Heart left ventricle (tissue), 16 donors: Measurements from ENCODE around the gene PCDHGC4. TPM values are rescaled to one million over a fixed set of nuclear protein-coding genes. Genes with fewer than 3 reads are reported as not detected.

Experiments
- ATAC-seq, 4 donors: fragments of 200-7000 bp; cut with Tn5 transposase; one replicate each; pipeline ENCODE4 v1.9.1; 2020 to 2022; ENCODE audit warnings: moderate library complexity in 4 of 4, mild to moderate bottlenecking in 3 of 4, moderate number of reproducible peaks in 1 of 4
- DNase-seq, 5 donors: peaks; one replicate each; pipeline ENCODE4 v3.0.0-alpha.2; 2020
- H3K27ac ChIP-seq, 12 donors: fragments of 200-600 bp; sonication (generic) in 4 of 12; one replicate each; pipeline versions ENCODE4 v1.5.0 to v1.8.0; 2016 to 2022; ENCODE audit warnings: mild to moderate bottlenecking in 2 of 12
- H3K27me3 ChIP-seq, 9 donors: fragments of 200-600 bp; sonication (generic) in 2 of 9; one replicate each; pipeline versions ENCODE4 v1.5.1 to v1.8.0; 2016 to 2022; ENCODE audit warnings: mild to moderate bottlenecking in 3 of 9
- H3K36me3 ChIP-seq, 9 donors: fragments of 200-600 bp; sonication (generic) in 2 of 9; one replicate each; pipeline versions ENCODE4 v1.5.0 to v1.8.0; 2018 to 2022; ENCODE audit warnings: mild to moderate bottlenecking in 2 of 9
- H3K4me1 ChIP-seq, 12 donors: fragments of 200-600 bp; sonication (generic) in 4 of 12; one replicate each; pipeline versions ENCODE4 v1.5.0 to v1.8.0; 2016 to 2022; ENCODE audit warnings: mild to moderate bottlenecking in 3 of 12
- H3K4me3 ChIP-seq, 12 donors: fragments of 200-600 bp; sonication (generic) in 4 of 12; one replicate each; pipeline versions ENCODE4 v1.5.0 to v1.8.0; 2017 to 2022; ENCODE audit warnings: mild to moderate bottlenecking in 9 of 12, moderate library complexity in 4 of 12
- H3K9me3 ChIP-seq, 12 donors: fragments of 200-600 bp; sonication (generic) in 4 of 12; one replicate each; pipeline versions ENCODE4 v1.5.0 to v1.8.0; 2016 to 2022; ENCODE audit warnings: mild to moderate bottlenecking in 1 of 12
- POLR2A ChIP-seq, 2 donors: fragments of 450-650 bp; IDR thresholded peaks; one replicate each; pipeline ENCODE4 v1.6.1; 2017; ENCODE audit warnings: antibody characterized with exemption in 2 of 2, mild to moderate bottlenecking in 2 of 2, moderate library complexity in 2 of 2
- WGBS, 4 donors: extraction: QIAGEN DNeasy Blood & Tissue Kit in 2 of 4; methylation state at CpG; one replicate each; pipeline versions ENCODE4 v1.1.5 to v1.1.7; 2013 to 2018; 5-methylcytosine and 5-hydroxymethylcytosine counted together
- intact Hi-C, 10 donors: fragments of 100-400 bp; cut with DNase I; formaldehyde crosslinking; loops; one replicate each; pipeline versions ENCODE4 v1.11.1 to v1.14.2; 2022
- polyA plus RNA-seq, 2 donors: library from polyadenylated mRNA; stranded (reverse); fragments of 200-250 nt; gene quantifications; one replicate each; pipeline ENCODE4 v1.2.3, GENCODE V29; 2013
- total RNA-seq, 9 donors: library from RNA; depleted of rRNA in 2 of 9; stranded (reverse); fragments of >200 nt in 2 of 9; fragmentation: NEBNext Ultra II Directional in 3 of 9; extraction: Animal tissue kit (Norgen Biotek cat#: 25700) in 3 of 9; gene quantifications; one replicate each; pipeline versions ENCODE4 v1.1.0 to v1.2.4, GENCODE V29; 2016 to 2023
- TF ChIP-seq, protein P1 (sequence below), 12 donors: fragments of 200-600 bp; sonication (generic) in 4 of 12; IDR thresholded peaks; one replicate each; pipeline versions ENCODE4 v1.5.0 to v1.8.0; 2018 to 2022; ENCODE audit warnings: antibody characterized with exemption in 12 of 12, mild to moderate bottlenecking in 5 of 12
- donor health status: ischemic (EF 13 %, LVEDD 7.1; RV severe dilation, severe dysfunction).
- donor health status: healthy with polysubstance abuse.
- donor health status: DM: no; HTN: yes; CAD: no.
- donor health status: DM: no; HTN: no; CAD: no.
- donor health status: ischemic (EF 25% LVEDD 6.9; RV normal size, moderate dysfunction).
- donor health status: ischemic (EF 25% LVEDD 5.7; RV mildly dilated, moderate dysfunction).
- donor health status: healthy.
- donor health status: DM: yes; HTN: yes; CAD: no.
- donor health status: ischemic (EF 35%, LVEDD 5.7; RV mildly dilated, moderate dysfunction).
- donor health status: nonischemic (EF 11% LVEDD 7.7; RV severe dilation, severe dysfunction).
- donor health status: DM: yes; HTN: yes; CAD: no.
- donor health status: PGD.
- donor health status: ischemic (EF 29% LVEDD 5.4; RV normal size, mild dysfunction).
- donor health status: nonischemic (EF 23%, LVEDD 6.1; RV moderate dilation, normal function).

Gene PCDHGC4
- total and polyA plus RNA-seq, 11 donors, result 0.39 to 10.4 (median 2.9) TPM

- peak overlapping the region; percentile 26 to 96 (median 88) for H3K27ac ChIP-seq
- ATAC-seq (peak; percentile 5 to 39 (median 10)), DNase-seq (peak in 3 of 5 donors; percentile 53 to 66 (median 60))
- peak overlapping the region; percentile 33 to 67 (median 60) for H3K4me3 ChIP-seq
- TF ChIP-seq, protein P1, sequence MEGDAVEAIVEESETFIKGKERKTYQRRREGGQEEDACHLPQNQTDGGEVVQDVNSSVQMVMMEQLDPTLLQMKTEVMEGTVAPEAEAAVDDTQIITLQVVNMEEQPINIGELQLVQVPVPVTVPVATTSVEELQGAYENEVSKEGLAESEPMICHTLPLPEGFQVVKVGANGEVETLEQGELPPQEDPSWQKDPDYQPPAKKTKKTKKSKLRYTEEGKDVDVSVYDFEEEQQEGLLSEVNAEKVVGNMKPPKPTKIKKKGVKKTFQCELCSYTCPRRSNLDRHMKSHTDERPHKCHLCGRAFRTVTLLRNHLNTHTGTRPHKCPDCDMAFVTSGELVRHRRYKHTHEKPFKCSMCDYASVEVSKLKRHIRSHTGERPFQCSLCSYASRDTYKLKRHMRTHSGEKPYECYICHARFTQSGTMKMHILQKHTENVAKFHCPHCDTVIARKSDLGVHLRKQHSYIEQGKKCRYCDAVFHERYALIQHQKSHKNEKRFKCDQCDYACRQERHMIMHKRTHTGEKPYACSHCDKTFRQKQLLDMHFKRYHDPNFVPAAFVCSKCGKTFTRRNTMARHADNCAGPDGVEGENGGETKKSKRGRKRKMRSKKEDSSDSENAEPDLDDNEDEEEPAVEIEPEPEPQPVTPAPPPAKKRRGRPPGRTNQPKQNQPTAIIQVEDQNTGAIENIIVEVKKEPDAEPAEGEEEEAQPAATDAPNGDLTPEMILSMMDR (IDR thresholded peaks at IDR 0.05), result no peak
- no peak for TF ChIP-seq POLR2A (IDR thresholded peaks at IDR 0.05)
- no peaks in the 10 kb centered on the region for H3K27me3 ChIP-seq
- peaks cover 0 to 56% (median 37%) of the 10 kb centered on the region in 9 donors for H3K36me3 ChIP-seq
- intact Hi-C loops, result loop anchor here in 6 of 10 donors (5.0 kb wide), 3 partner anchors 36 to 91 kb away; partner anchors contain the start of genes PCDHGC3 (in 5 of the 6) and PCDHGA11 (in 1 of the 6)
- peaks cover 14 to 85% (median 64%) of the 10 kb centered on the region in 12 donors for H3K4me1 ChIP-seq
- no peaks in the 10 kb centered on the region for H3K9me3 ChIP-seq
- WGBS, 4 donors, result 3 to 9% (median 6%) methylated on average over 29 to 43 of the region's 43 CpGs
Measured at GRCh38 chr5:141512911-141513626, 28.2 kb downstream of the PCDHGC4 start.

DNA sequence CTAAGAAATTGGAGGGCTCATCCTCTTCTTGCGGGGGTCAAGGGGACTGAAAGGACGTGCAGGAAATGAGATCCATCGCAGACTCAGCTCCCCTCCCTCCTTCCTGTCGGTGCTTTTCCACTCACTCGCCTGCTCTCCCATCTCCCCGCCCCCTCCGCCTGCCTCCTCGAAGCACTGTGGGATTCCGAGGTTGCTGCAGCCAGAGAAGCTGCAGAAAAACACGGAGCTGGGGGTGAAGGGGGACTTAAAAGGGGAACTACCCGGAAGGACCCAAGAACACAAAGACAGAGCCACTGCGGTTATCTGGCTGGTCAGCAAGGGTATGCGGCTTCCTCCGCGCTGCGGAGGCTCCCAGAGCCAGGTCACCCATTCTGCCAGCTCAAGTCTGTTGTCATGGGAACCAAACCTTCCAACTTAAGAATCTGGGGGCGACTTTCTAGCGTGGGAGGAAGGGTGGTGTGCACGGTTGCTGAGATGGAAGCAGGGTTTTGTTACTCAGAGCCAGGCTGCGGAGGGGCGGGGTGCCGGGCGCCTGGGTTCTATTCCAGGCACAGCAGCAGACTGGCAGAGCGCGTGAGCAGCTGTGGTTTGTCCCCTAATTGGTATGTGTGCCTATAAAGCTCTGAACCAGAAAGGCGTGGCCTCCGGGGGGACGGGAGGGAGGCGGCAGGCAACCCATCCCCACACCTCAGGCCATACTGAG lies 28.9 kb downstream of the PCDHGC4 start:
- peaks cover 14 to 82% (median 59%) of the 10 kb centered on the region in 12 donors for H3K4me1 ChIP-seq
- DNase-seq (peak; percentile 78 to 86 (median 85)), ATAC-seq (peak; percentile 33 to 73 (median 51))
- H3K27me3 ChIP-seq, result no peaks in the 10 kb centered on the region
- peak overlapping the region; percentile 33 to 67 (median 60) for H3K4me3 ChIP-seq
- 7 to 15% (median 7%) methylated on average over 29 of the region's 29 CpGs for WGBS, 4 donors
- H3K36me3 ChIP-seq, result peaks cover 0 to 57% (median 39%) of the 10 kb centered on the region in 9 donors
- H3K27ac ChIP-seq, result peak overlapping the region; percentile 26 to 96 (median 88)
- TF ChIP-seq POLR2A (IDR thresholded peaks at IDR 0.05), result no peak
- TF ChIP-seq, protein P1 (IDR thresholded peaks at IDR 0.05), result no peak
- no peaks in the 10 kb centered on the region for H3K9me3 ChIP-seq
- intact Hi-C loops, result loop anchor here in 6 of 10 donors (5.0 kb wide), 3 partner anchors 36 to 91 kb away; partner anchors contain the start of genes PCDHGC3 (in 5 of the 6) and PCDHGA11 (in 1 of the 6)

DNA sequence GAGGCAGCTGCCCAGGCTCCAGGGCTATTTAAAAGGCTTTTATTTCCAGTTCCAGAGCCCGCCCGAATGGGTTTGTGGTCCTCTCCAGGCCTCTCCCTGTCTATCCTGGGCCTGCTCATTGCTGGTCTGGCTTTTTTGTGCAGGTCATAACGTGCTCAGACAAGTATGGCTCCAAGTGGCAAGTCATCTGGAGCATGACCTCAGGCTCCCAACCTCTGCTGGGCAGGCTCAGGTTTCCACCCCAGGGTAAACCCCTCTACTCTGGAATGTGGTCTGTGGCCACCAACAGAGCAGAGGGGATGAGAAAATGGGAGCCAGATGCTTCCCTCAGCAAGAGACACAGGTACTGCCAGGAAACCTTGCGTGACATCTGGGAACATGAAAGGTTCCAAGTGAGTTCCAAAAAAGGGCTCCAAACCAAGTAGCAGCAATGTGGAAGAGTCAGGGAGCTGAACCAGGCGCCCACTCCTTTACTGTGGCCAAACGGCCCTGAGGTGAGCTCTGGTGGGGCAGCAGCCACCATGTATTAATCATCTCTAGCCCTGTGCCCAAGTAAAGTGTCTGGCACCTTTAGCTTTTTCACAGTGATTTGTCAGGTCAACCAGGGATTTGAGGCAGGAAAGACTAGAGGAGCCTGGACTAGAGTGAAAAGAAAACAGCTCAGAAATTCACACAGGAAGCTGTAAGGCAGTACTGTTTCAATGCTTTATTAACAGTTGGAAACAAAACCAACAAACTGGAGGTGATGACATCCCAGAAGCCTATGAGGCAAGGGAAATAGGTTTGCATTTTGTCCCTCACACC lies 29.7 kb downstream of the PCDHGC4 start:
- Histone ChIP-seq H3K27ac (peak overlapping the region in 11 of 12 donors; percentile 79 to 96 (median 91)), H3K36me3 (peaks cover 0 to 64% (median 42%) of the 10 kb centered on the region in 9 donors), H3K4me3 (peak overlapping the region in 9 of 12 donors; percentile 33 to 67 (median 64)), H3K27me3 (no peaks in the 10 kb centered on the region), H3K4me1 (peaks cover 14 to 81% (median 54%) of the 10 kb centered on the region in 12 donors), H3K9me3 (no peaks in the 10 kb centered on the region)
- intact Hi-C loops, result loop anchor here in 6 of 10 donors (5.0 kb wide), 3 partner anchors 37 to 92 kb away; partner anchors contain the start of genes PCDHGC3 (in 5 of the 6) and PCDHGA11 (in 1 of the 6)
- no peak for DNase-seq
- 42 to 56% (median 48%) methylated on average over 3 to 6 of the region's 6 CpGs for WGBS, 4 donors
- no peak for TF ChIP-seq POLR2A (IDR thresholded peaks at IDR 0.05)
- TF ChIP-seq, protein P1 (IDR thresholded peaks at IDR 0.05), result no peak
- ATAC-seq, result peak in 3 of 4 donors; percentile 5 to 7 (median 6)
